Activated T-helper 2 cell treated with anti-CD3 and anti-CD28 coated beads, Interferon-gamma antibody, Interleukin-2, Interleukin-4, amounts not matched to agents 10 μg/mL and 5 μg/mL and 100 μg/mL, durations not matched to agents 14 hours and 24 hours and 36 hours (primary cell): ENCODE measurements around the gene AS3MT. TPM values are rescaled to one million over a fixed set of nuclear protein-coding genes. Genes with fewer than 3 reads are reported as not detected.

Source experiments
- DNase-seq: peaks from one replicate; pipeline ENCODE4 v3.0.0; 2021; ENCODE audit warnings: low spot score
- H3K27ac Mint-ChIP-seq: one replicate; pipeline ENCODE4 v1.8.0; 2021; ENCODE audit warnings: mixed read lengths
- H3K27me3 Mint-ChIP-seq: one replicate; pipeline ENCODE4 v1.8.0; 2021; ENCODE audit warnings: low read depth, mixed read lengths
- H3K36me3 Mint-ChIP-seq: one replicate; pipeline ENCODE4 v1.8.0; 2021; ENCODE audit warnings: low read depth, mixed read lengths
- H3K4me1 Mint-ChIP-seq: one replicate; pipeline ENCODE4 v1.8.0; 2021; ENCODE audit warnings: low read depth, mixed read lengths
- H3K4me3 Mint-ChIP-seq: one replicate; pipeline ENCODE4 v1.8.0; 2021; ENCODE audit warnings: low read depth, mild to moderate bottlenecking, moderate library complexity, mixed read lengths
- H3K9me3 Mint-ChIP-seq: one replicate; pipeline ENCODE4 v1.8.0; 2021; ENCODE audit warnings: mixed read lengths
- intact Hi-C: fragments of 100-400 bp; cut with micrococcal nuclease; formaldehyde crosslinking; loops from one replicate; pipeline ENCODE4 v1.15.1; 2023
- total RNA-seq: library from RNA; stranded (reverse); gene quantifications from 2 replicates; pipeline ENCODE4 v1.2.3, GENCODE V29; 2022

AS3MT gene
- total RNA-seq, 1 donor from 2014 or later: 0.50 TPM

DNA sequence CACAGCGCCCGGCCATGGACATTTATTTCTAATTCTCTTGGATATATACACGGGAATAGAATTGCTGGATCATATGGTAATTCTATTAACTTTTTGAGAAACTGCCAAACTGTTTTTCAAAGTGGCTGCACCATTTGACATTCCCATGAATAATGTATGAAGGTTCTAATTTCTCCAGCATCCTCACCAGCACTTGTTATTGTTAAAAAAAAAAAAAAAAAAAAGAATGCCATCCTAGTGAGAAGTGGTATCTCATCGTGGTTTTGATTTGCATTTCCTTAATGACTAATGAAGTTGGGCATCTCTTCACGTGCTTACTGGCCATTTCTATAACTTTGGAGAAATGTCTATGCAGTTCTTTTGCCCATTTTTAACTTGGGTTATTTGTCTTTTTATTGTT, 62.4 kb downstream of the AS3MT start:
- intact Hi-C loops: no loop called here
- H3K4me3 Mint-ChIP-seq: no peak overlapping the region
- no peak for DNase-seq
- H3K36me3 Mint-ChIP-seq: peaks cover 13% of the 10 kb centered on the region
- H3K27me3 Mint-ChIP-seq: no peaks in the 10 kb centered on the region
- no peaks in the 10 kb centered on the region for H3K9me3 Mint-ChIP-seq
- H3K27ac Mint-ChIP-seq: no peak overlapping the region
- peaks cover 20% of the 10 kb centered on the region for H3K4me1 Mint-ChIP-seq

GRCh38 chr10:102935505-102935904, 66.2 kb downstream of the AS3MT start:
- intact Hi-C loops: loop anchor here (5.0 kb wide), 1 partner anchor 62 kb away; no protein-coding TSS in a partner anchor

DNA sequence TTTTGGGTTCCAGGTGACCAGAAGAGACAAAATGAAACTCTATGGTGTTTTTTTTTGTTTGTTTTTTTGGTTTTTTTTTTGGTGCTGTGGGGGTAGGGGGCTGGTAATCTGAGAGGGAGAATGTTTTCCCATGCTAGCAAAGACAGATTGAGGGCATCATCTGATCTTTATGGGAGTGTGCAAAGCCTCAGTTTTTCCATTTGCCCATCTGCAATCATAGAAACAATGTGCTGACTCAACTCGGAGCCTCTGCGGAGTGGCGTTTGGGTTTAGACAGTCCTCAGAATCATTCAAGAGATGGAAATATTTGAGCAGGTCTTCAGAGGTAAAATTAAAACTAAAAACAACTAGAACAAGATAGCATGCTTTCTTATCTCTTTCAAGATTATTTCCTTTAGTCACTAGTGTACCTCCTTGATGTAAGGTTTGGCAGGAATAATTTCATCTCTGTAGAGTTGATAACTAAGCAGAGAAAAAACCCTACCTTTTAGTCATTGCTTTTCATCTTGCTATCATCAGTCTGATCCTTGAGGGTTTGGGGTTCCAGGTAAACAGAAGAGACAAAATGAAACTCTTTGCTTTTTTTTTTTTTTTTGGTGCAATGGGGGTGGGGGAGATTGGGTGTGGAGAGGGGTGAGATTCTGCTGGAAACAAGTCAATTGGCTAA, 66.8 kb downstream of the AS3MT start:
- no peaks in the 10 kb centered on the region for H3K9me3 Mint-ChIP-seq
- no peak for DNase-seq
- peak overlapping the region; percentile 87 for H3K27ac Mint-ChIP-seq
- H3K4me1 Mint-ChIP-seq: peaks cover 16% of the 10 kb centered on the region
- no peaks in the 10 kb centered on the region for H3K27me3 Mint-ChIP-seq
- intact Hi-C loops: loop anchor here (1.0 to 5.0 kb wide), 4 partner anchors 9 to 119 kb away; partner anchors contain the start of gene CNNM2
- H3K4me3 Mint-ChIP-seq: no peak overlapping the region
- peaks cover under 1% of the 10 kb centered on the region for H3K36me3 Mint-ChIP-seq

More at GRCh38 chr10:102935505-102935904, 66.2 kb downstream of the AS3MT start:
- peak overlapping the region; percentile 87 for H3K27ac Mint-ChIP-seq
- DNase-seq: no peak
- H3K27me3 Mint-ChIP-seq: no peaks in the 10 kb centered on the region
- no peak overlapping the region for H3K4me3 Mint-ChIP-seq
- peaks cover 16% of the 10 kb centered on the region for H3K4me1 Mint-ChIP-seq
- H3K9me3 Mint-ChIP-seq: no peaks in the 10 kb centered on the region
- peaks cover 5% of the 10 kb centered on the region for H3K36me3 Mint-ChIP-seq

DNA sequence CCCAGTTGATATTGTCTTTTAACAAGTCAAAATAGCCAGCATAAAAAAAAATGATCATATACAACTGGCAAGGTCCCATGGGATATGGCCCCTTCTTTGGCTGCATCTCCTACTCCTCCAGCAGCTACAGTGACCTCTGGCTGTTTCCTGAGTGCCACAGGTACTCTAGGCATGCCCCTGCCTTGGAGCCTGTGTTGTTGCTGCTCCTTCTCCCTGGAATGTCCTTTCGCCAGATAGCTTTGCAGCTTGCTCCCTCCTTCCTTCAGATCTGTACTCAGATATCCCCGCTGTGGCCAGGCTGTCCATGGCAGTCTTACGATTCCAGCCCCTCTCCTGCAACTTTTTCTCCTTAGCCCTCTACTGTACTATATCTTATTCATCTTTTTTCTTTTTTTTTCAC, 72.1 kb downstream of the AS3MT start:
- Mint-ChIP-seq H3K4me3 (no peak overlapping the region), H3K27ac (no peak overlapping the region), H3K36me3 (no peaks in the 10 kb centered on the region), H3K9me3 (no peaks in the 10 kb centered on the region), H3K27me3 (no peaks in the 10 kb centered on the region), H3K4me1 (peaks cover 8% of the 10 kb centered on the region)
- no peak for DNase-seq
- intact Hi-C loops: no loop called here

GRCh38 chr10:102945449-102945848, 76.2 kb downstream of the AS3MT start:
- Mint-ChIP-seq H3K4me1 (no peaks in the 10 kb centered on the region), H3K9me3 (no peaks in the 10 kb centered on the region), H3K4me3 (no peak overlapping the region), H3K27ac (no peak overlapping the region), H3K36me3 (no peaks in the 10 kb centered on the region), H3K27me3 (no peaks in the 10 kb centered on the region)
- DNase-seq: no peak
- intact Hi-C loops: no loop called here

DNA sequence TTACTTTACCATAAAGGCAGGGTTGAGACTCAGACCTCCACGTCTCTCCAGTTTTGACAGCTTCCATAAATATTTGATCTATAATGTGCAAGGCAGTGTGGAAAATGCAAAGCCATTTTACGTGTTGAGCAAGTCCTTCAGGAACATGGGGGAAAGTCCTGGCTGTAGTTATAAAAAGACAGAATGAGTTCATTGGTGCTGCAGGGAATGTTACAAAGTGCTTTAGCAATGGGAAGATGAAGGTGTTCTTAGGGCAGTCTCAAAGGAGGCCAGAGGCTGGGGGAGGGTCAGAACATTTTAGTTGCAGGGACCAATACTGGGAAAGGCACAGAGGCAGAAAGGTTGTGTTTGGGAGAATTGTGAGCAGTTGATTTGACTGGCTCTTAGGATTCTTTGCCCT, 76.7 kb downstream of the AS3MT start:
- no peak for DNase-seq
- Mint-ChIP-seq H3K27ac (no peak overlapping the region), H3K4me1 (no peaks in the 10 kb centered on the region), H3K36me3 (no peaks in the 10 kb centered on the region), H3K4me3 (no peak overlapping the region), H3K27me3 (no peaks in the 10 kb centered on the region), H3K9me3 (no peaks in the 10 kb centered on the region)
- intact Hi-C loops: no loop called here

- H3K27me3 Mint-ChIP-seq: no peaks in the 10 kb centered on the region
- H3K27ac Mint-ChIP-seq: no peak overlapping the region
- no peak overlapping the region for H3K4me3 Mint-ChIP-seq
- no peak for DNase-seq
- H3K4me1 Mint-ChIP-seq: no peaks in the 10 kb centered on the region
- no peaks in the 10 kb centered on the region for H3K9me3 Mint-ChIP-seq
- H3K36me3 Mint-ChIP-seq: no peaks in the 10 kb centered on the region
- intact Hi-C loops: no loop called here
These were observed 77.7 kb downstream of the AS3MT start for GRCh38 chr10:102946992-102947391.

DNA sequence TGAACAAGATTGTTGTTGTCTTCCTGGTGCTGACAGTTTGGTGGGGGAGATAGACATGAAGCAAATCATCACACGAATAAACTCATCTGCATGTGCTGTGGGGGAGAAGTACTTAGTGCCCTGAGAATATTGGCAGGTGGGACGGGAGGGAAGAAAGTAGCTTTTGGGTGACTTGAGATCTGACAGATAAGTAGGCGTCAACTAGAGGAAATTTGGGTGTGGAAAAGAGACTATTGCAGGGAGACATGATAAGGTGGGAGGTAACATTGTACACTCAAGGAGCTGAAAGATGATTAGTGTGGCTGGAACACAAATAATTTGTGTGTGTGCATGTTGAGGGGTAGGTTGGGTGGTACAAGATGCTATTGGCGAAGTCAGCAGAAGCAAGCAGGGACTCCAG, 78.9 kb downstream of the AS3MT start:
- intact Hi-C loops: no loop called here
- H3K4me3 Mint-ChIP-seq: no peak overlapping the region
- H3K27me3 Mint-ChIP-seq: no peaks in the 10 kb centered on the region
- H3K4me1 Mint-ChIP-seq: no peaks in the 10 kb centered on the region
- no peaks in the 10 kb centered on the region for H3K36me3 Mint-ChIP-seq
- no peak overlapping the region for H3K27ac Mint-ChIP-seq
- no peak for DNase-seq
- H3K9me3 Mint-ChIP-seq: no peaks in the 10 kb centered on the region

- intact Hi-C loops: no loop called here
- no peak overlapping the region for H3K27ac Mint-ChIP-seq
- no peaks in the 10 kb centered on the region for H3K27me3 Mint-ChIP-seq
- H3K9me3 Mint-ChIP-seq: no peaks in the 10 kb centered on the region
- DNase-seq: no peak
- no peaks in the 10 kb centered on the region for H3K36me3 Mint-ChIP-seq
- H3K4me1 Mint-ChIP-seq: no peaks in the 10 kb centered on the region
- H3K4me3 Mint-ChIP-seq: no peak overlapping the region
These were observed 79.5 kb downstream of the AS3MT start for GRCh38 chr10:102948786-102949185.

- Mint-ChIP-seq H3K4me1 (no peaks in the 10 kb centered on the region), H3K27me3 (no peaks in the 10 kb centered on the region), H3K9me3 (no peaks in the 10 kb centered on the region), H3K36me3 (no peaks in the 10 kb centered on the region), H3K27ac (no peak overlapping the region), H3K4me3 (no peak overlapping the region)
- DNase-seq: no peak
- intact Hi-C loops: no loop called here
These were observed 80.6 kb downstream of the AS3MT start for GRCh38 chr10:102949916-102950315.

- no peaks in the 10 kb centered on the region for H3K4me1 Mint-ChIP-seq
- H3K27ac Mint-ChIP-seq: no peak overlapping the region
- no peaks in the 10 kb centered on the region for H3K36me3 Mint-ChIP-seq
- intact Hi-C loops: no loop called here
- no peaks in the 10 kb centered on the region for H3K9me3 Mint-ChIP-seq
- H3K4me3 Mint-ChIP-seq: no peak overlapping the region
- H3K27me3 Mint-ChIP-seq: no peaks in the 10 kb centered on the region
- DNase-seq: no peak
These were observed 82.0 kb downstream of the AS3MT start for GRCh38 chr10:102951316-102951715.
